Transverse colon (tissue), 4 donors: Measurements from ENCODE around the gene ZBTB16. TPM values are rescaled to one million over a fixed set of nuclear protein-coding genes. Genes with fewer than 3 reads are reported as not detected.
A peak's percentile ranks its signal among the peaks of the same experiment; 100 is the strongest.

ENCODE experiments used
- DNase-seq: peaks from one replicate; pipeline ENCODE4 v3.0.0-alpha.2; 2019
- H3K27ac ChIP-seq, 4 donors: fragments of 200-600 bp; sonication (generic); 2 replicates each; pipeline ENCODE4 v1.5.1; 2016 to 2018; ENCODE audit warnings: inconsistent platforms in 4 of 4
- H3K27me3 ChIP-seq: fragments of 200-600 bp; sonication (generic); 2 replicates; pipeline ENCODE4 v1.5.1; 2017; ENCODE audit warnings: inconsistent platforms
- H3K36me3 ChIP-seq, 4 donors: fragments of 200-600 bp; sonication (generic); 2 replicates each; pipeline ENCODE4 v1.5.1; 2017 to 2019; ENCODE audit warnings: inconsistent platforms in 4 of 4
- H3K4me1 ChIP-seq, 4 donors: fragments of 200-600 bp; sonication (generic); 2 replicates each; pipeline ENCODE4 v1.5.1; 2017 to 2020; ENCODE audit warnings: inconsistent platforms in 4 of 4
- H3K4me3 ChIP-seq, 4 donors: fragments of 200-600 bp; sonication (generic); 1 replicate in 1 of 4; 2 replicates in 3 of 4; pipeline versions ENCODE4 v1.5.1 to v1.6.1; 2017 to 2019; ENCODE audit warnings: inconsistent platforms in 4 of 4
- H3K9me3 ChIP-seq, 2 donors: fragments of 200-600 bp; sonication (generic); 2 replicates each; pipeline ENCODE4 v1.5.1; 2017 to 2019; ENCODE audit warnings: inconsistent platforms in 2 of 2
- CTCF ChIP-seq, 5 experiments: fragments of 200-600 bp in 3 of 5; fragments of 450-650 bp in 2 of 5; sonication (generic) in 3 of 5; IDR thresholded peaks; 1 replicate in 2 of 5; 2 replicates in 3 of 5; pipeline ENCODE4 v1.5.1; 2016 to 2017; ENCODE audit warnings: antibody characterized with exemption in 5 of 5, inconsistent platforms in 3 of 5, mild to moderate bottlenecking in 2 of 5, moderate library complexity in 1 of 5
- EP300 ChIP-seq: sonication (generic); formaldehyde crosslinking; IDR thresholded peaks from one replicate; pipeline ENCODE4 v1.6.1; 2017; ENCODE audit warnings: antibody characterized with exemption, low read depth
- POLR2A ChIP-seq: fragments of 450-650 bp; IDR thresholded peaks from one replicate; pipeline ENCODE4 v1.6.1; 2016; ENCODE audit warnings: antibody characterized with exemption, mild to moderate bottlenecking, moderate library complexity
- POLR2AphosphoS5 ChIP-seq, 3 donors: sonication (generic); formaldehyde crosslinking; IDR thresholded peaks; one replicate each; pipeline ENCODE4 v1.6.1; 2016; ENCODE audit warnings: antibody characterized with exemption in 3 of 3
- WGBS, 2 donors: methylation state at CpG; one replicate each; pipeline ENCODE4 v1.1.5; 2018; ENCODE audit warnings: low coverage in 1 of 2; 5-methylcytosine and 5-hydroxymethylcytosine counted together
- in situ Hi-C, 4 donors: fragments of 200-750 bp; cut with MboI; loops; one replicate each; pipeline versions ENCODE4 v1.15.0 to v1.15.1; 2017; ENCODE audit warnings: low sequenced_read_pairs in 3 of 4, low pct_ligation_motif_present in 1 of 4, low pct_unique_long_range_greater_than_20kb in 1 of 4
- intact Hi-C: fragments of 100-400 bp; cut with DNase I; formaldehyde crosslinking; loops from one replicate; pipeline ENCODE4 v1.15.1; 2023; ENCODE audit warnings: low total_unique reads
- total RNA-seq, 4 donors: library from RNA; depleted of rRNA; stranded (reverse); fragments of >200 nt; gene quantifications; one replicate each; pipeline ENCODE4 v1.1.0, GENCODE V29; 2016

Gene ZBTB16
- total RNA-seq, 4 donors from 2014 or later, result 108 to 271 (median 155) TPM

DNA sequence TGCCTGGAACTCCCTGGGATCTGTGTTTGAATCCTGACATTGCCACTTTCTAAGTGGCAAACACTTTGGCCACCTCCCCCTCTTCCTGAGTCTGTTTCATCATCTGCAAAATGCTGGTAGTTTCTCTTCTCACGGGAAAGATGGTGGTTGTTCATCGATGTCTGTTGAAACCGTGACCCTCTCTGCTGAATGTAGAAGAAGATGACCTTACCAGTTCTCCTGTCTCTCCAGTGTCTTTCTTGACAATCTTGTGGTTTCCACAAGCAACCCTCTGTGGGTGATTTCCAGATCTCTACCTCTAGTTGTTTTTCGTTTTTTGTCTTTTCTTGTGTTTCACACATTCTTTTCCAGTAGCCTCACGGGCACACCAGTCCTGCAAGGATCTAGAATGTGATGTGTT lies 27.5 kb downstream of the ZBTB16 start:
- H3K36me3 ChIP-seq, result peaks cover 0 to 4% (median 0%) of the 10 kb centered on the region in 4 donors
- 77 to 80% methylated on average over 5 of the region's 5 CpGs for WGBS, 2 donors
- H3K27me3 ChIP-seq, result no peaks in the 10 kb centered on the region
- in situ Hi-C loops, result no loop called here
- no peak overlapping the region for H3K27ac ChIP-seq
- no peak overlapping the region for H3K4me3 ChIP-seq
- H3K9me3 ChIP-seq, result no peaks in the 10 kb centered on the region
- TF ChIP-seq POLR2AphosphoS5 (IDR thresholded peaks at IDR 0.05), result no peak
- TF ChIP-seq POLR2A, result no peak
- no peak for TF ChIP-seq CTCF (IDR thresholded peaks at IDR 0.05)
- TF ChIP-seq EP300, result no peak
- intact Hi-C loops, result no loop called here
- H3K4me1 ChIP-seq, result peaks cover 38 to 97% (median 63%) of the 10 kb centered on the region in 4 donors
- DNase-seq, result no peak

GRCh38 chr11:114088216-114088615 lies 28.7 kb downstream of the ZBTB16 start:
- H3K27me3 ChIP-seq, result no peaks in the 10 kb centered on the region
- no peak overlapping the region for H3K4me3 ChIP-seq
- DNase-seq, result no peak
- H3K27ac ChIP-seq, result peak overlapping the region in 1 of 4 donors; percentile 6
- intact Hi-C loops (no loop called here), in situ Hi-C loops (no loop called here)
- H3K9me3 ChIP-seq, result no peaks in the 10 kb centered on the region
- no peak for TF ChIP-seq EP300
- no peak for TF ChIP-seq POLR2A
- no peak for TF ChIP-seq CTCF (IDR thresholded peaks at IDR 0.05)
- TF ChIP-seq POLR2AphosphoS5 (IDR thresholded peaks at IDR 0.05), result no peak
- H3K36me3 ChIP-seq, result no peaks in the 10 kb centered on the region
- peaks cover 28 to 97% (median 54%) of the 10 kb centered on the region in 4 donors for H3K4me1 ChIP-seq
- WGBS, 2 donors, result 58 to 72% methylated on average over 5 to 9 of the region's 9 CpGs

GRCh38 chr11:114088836-114089235 lies 29.3 kb downstream of the ZBTB16 start:
- peak overlapping the region in 1 of 4 donors; percentile 6 for H3K27ac ChIP-seq
- no peak for DNase-seq
- H3K36me3 ChIP-seq, result no peaks in the 10 kb centered on the region
- peaks cover 28 to 94% (median 50%) of the 10 kb centered on the region in 4 donors for H3K4me1 ChIP-seq
- no peaks in the 10 kb centered on the region for H3K27me3 ChIP-seq
- no peaks in the 10 kb centered on the region for H3K9me3 ChIP-seq
- no peak overlapping the region for H3K4me3 ChIP-seq
- intact Hi-C loops, result no loop called here
- 83 to 100% methylated on average over 3 to 7 of the region's 7 CpGs for WGBS, 2 donors
- no peak for TF ChIP-seq POLR2AphosphoS5 (IDR thresholded peaks at IDR 0.05)
- no peak for TF ChIP-seq POLR2A
- no peak for TF ChIP-seq CTCF (IDR thresholded peaks at IDR 0.05)
- TF ChIP-seq EP300, result no peak
- in situ Hi-C loops, result no loop called here

DNA sequence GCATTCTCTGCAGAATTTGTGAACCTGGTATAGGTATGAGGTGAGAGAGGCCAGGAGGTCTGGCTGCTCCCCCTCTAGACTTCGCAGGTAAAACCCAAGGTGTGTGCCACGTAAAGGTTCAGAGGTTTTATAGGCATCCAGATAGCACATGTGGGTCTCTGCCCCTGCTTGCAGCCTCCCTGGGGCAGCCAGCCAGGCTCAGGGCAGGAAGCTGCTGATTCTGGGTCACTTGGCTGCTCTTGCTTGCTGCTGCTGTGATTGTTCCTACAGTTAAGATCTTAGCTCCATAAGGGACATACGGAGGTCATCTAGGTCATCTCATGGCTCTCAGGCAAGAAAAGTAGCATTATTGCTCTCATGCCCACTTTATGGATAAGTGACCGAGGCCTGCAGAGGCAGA lies 30.2 kb downstream of the ZBTB16 start:
- Histone ChIP-seq H3K36me3 (no peaks in the 10 kb centered on the region), H3K4me3 (no peak overlapping the region), H3K4me1 (peaks cover 22 to 85% (median 47%) of the 10 kb centered on the region in 4 donors), H3K27me3 (no peaks in the 10 kb centered on the region), H3K9me3 (no peaks in the 10 kb centered on the region), H3K27ac (peak overlapping the region in 2 of 4 donors; percentile 18 to 42)
- 85% methylated on average over 4 of the region's 4 CpGs; no CpG with 5 or more reads in 1 of the 2 donors for WGBS, 2 donors
- intact Hi-C loops, result no loop called here
- no peak for DNase-seq
- in situ Hi-C loops, result no loop called here
- TF ChIP-seq POLR2AphosphoS5 (IDR thresholded peaks at IDR 0.05) (no peak), EP300 (no peak), CTCF (IDR thresholded peaks at IDR 0.05) (no peak), POLR2A (no peak)
